ENCODE measurements around the gene SIX5. TPM values are rescaled to one million over a fixed set of nuclear protein-coding genes. Genes with fewer than 3 reads are reported as not detected.
A peak's percentile ranks its signal among the peaks of the same experiment; 100 is the strongest.

Gene SIX5
- total and polyA plus RNA-seq, 2 donors from 2014 or later: 15.2 to 19.4 TPM

- TF ChIP-seq CTCF (IDR thresholded peaks at IDR 0.05; ENCODE audit: borderline replicate concordance, extremely low read depth, insufficient read depth): no peak
- intact Hi-C loops (cut with DNase I): no loop called here
- Histone ChIP-seq H3K9me3 (ENCODE audit: control insufficient read depth in 2 of 3, insufficient read depth in 1 of 3, low read length in 3 of 3) (no peaks in the 10 kb centered on the region), H3K27ac (ENCODE audit: low read depth in 2 of 2, low read length in 2 of 2) (no peak overlapping the region), H3K9ac (ENCODE audit: low read length in 3 of 3) (no peak overlapping the region), H3K27me3 (ENCODE audit: control insufficient read depth, insufficient read depth, low read length) (no peaks in the 10 kb centered on the region), H3K36me3 (ENCODE audit: control insufficient read depth in 2 of 3, insufficient read depth in 3 of 3, low read length in 3 of 3) (no peaks in the 10 kb centered on the region), H3K4me1 (ENCODE audit: control insufficient read depth in 2 of 3, insufficient read depth in 2 of 3, low read depth in 1 of 3, low read length in 3 of 3) (no peaks in the 10 kb centered on the region), H3K4me3 (ENCODE audit: low read length in 3 of 3) (no peak overlapping the region)
- FAIRE-seq (no peak), DNase-seq (no peak)
Observed at GRCh38 chr19:45739498-45740439, 29.3 kb downstream of the SIX5 start.

- H3K27me3 ChIP-seq (ENCODE audit: control insufficient read depth, insufficient read depth, low read length): no peaks in the 10 kb centered on the region
- FAIRE-seq: no peak
- no peak within 1 kb of the TSS for H3K27ac ChIP-seq (ENCODE audit: low read depth in 2 of 2, low read length in 2 of 2)
- H3K4me1 ChIP-seq (ENCODE audit: control insufficient read depth in 2 of 3, insufficient read depth in 2 of 3, low read depth in 1 of 3, low read length in 3 of 3): peaks cover 0 to 6% (median 0%) of the 10 kb centered on the region in 3 donors
- no peak within 1 kb of the TSS for H3K9ac ChIP-seq (ENCODE audit: low read length in 3 of 3)
- H3K36me3 ChIP-seq (ENCODE audit: control insufficient read depth in 2 of 3, insufficient read depth in 3 of 3, low read length in 3 of 3): no peaks in the 10 kb centered on the region
- intact Hi-C loops (cut with DNase I): no loop called here
- no peaks in the 10 kb centered on the region for H3K9me3 ChIP-seq (ENCODE audit: control insufficient read depth in 2 of 3, insufficient read depth in 1 of 3, low read length in 3 of 3)
- H3K4me3 ChIP-seq (ENCODE audit: low read length in 3 of 3): no peak within 1 kb of the TSS
- peak in 1 of 5 donors; percentile 57 for DNase-seq
- no peak for TF ChIP-seq CTCF (IDR thresholded peaks at IDR 0.05; ENCODE audit: borderline replicate concordance, extremely low read depth, insufficient read depth)
Observed at GRCh38 chr19:45733160-45733810, 35.8 kb downstream of the SIX5 start, which contains the start of gene MEIOSIN. TSS of gene MEIOSIN (plus strand) at chr19:45733439. CDS start at chr19:45735377, 1,938 bp downstream.

GRCh38 chr19:45730368-45731288 lies 38.4 kb downstream of the SIX5 start, which contains the start of gene FBXO46:
TSS of gene FBXO46 (minus strand) at chr19:45730896. CDS start at chr19:45713495, 17,401 bp downstream.
- TF ChIP-seq CTCF (IDR thresholded peaks at IDR 0.05; ENCODE audit: borderline replicate concordance, extremely low read depth, insufficient read depth): peak; percentile 14
- peak; percentile 95 for FAIRE-seq
- DNase-seq: peak; percentile 98 to 99 (median 99)

More at GRCh38 chr19:45730368-45731288, 38.4 kb downstream of the SIX5 start, which contains the start of gene FBXO46:
- Histone ChIP-seq H3K27ac (ENCODE audit: low read depth in 2 of 2, low read length in 2 of 2) (peak within 1 kb of the TSS in 1 of 2 donors; percentile 49), H3K9me3 (ENCODE audit: control insufficient read depth in 2 of 3, insufficient read depth in 1 of 3, low read length in 3 of 3) (no peaks in the 10 kb centered on the region), H3K4me1 (ENCODE audit: control insufficient read depth in 2 of 3, insufficient read depth in 2 of 3, low read depth in 1 of 3, low read length in 3 of 3) (peaks cover 0 to 6% (median 0%) of the 10 kb centered on the region in 3 donors), H3K4me3 (ENCODE audit: low read length in 3 of 3) (peak within 1 kb of the TSS; percentile 61 to 90 (median 74)), H3K27me3 (ENCODE audit: control insufficient read depth, insufficient read depth, low read length) (no peaks in the 10 kb centered on the region), H3K9ac (ENCODE audit: low read length in 3 of 3) (peak within 1 kb of the TSS; percentile 45 to 82 (median 71)), H3K36me3 (ENCODE audit: control insufficient read depth in 2 of 3, insufficient read depth in 3 of 3, low read length in 3 of 3) (no peaks in the 10 kb centered on the region)
- intact Hi-C loops (cut with DNase I): no loop called here
